NCI-H2196 (cell line): ENCODE results near the gene ST7L.

Source experiments
- DNase-seq: peaks from one replicate; lab custom pipeline; 2025; ENCODE audit not compliant: unreplicated experiment; lab: John Stamatoyannopoulos, UW

The ST7L gene

GRCh38 chr1:112619518-112620376 lies 806 bp upstream of the ST7L start, which contains the start of gene CAPZA1:
Gene CAPZA1 (plus strand): TSS chr1:112619832. CDS start chr1:112619845, 13 bp downstream.
- DNase-seq = peak; percentile 92

- DNase-seq = no peak
Observed at GRCh38 chr1:112618114-112618720, 724 bp downstream of the ST7L start.

- DNase-seq = peak; percentile 35
Observed at GRCh38 chr1:112614460-112615065, 4.4 kb downstream of the ST7L start.

- no peak for DNase-seq
Observed at GRCh38 chr1:112605633-112606327, 13.2 kb downstream of the ST7L start.

GRCh38 chr1:112603541-112603940 lies 15.4 kb downstream of the ST7L start:
- no peak for DNase-seq

GRCh38 chr1:112603012-112603411 lies 15.9 kb downstream of the ST7L start:
- no peak for DNase-seq

GRCh38 chr1:112599477-112599876 lies 19.5 kb downstream of the ST7L start:
- no peak for DNase-seq

- DNase-seq = no peak
Observed at GRCh38 chr1:112594208-112594876, 24.6 kb downstream of the ST7L start.

- no peak for DNase-seq
Observed at GRCh38 chr1:112589766-112590165, 29.2 kb downstream of the ST7L start.

- DNase-seq = no peak
Observed at GRCh38 chr1:112583366-112583765, 35.6 kb downstream of the ST7L start.

GRCh38 chr1:112581586-112582192 lies 37.3 kb downstream of the ST7L start:
- no peak for DNase-seq

GRCh38 chr1:112579801-112580510 lies 39.0 kb downstream of the ST7L start:
- no peak for DNase-seq

- DNase-seq = no peak
Observed at GRCh38 chr1:112576240-112576639, 42.7 kb downstream of the ST7L start.

GRCh38 chr1:112575154-112575804 lies 43.7 kb downstream of the ST7L start:
- no peak for DNase-seq

GRCh38 chr1:112565800-112566199 lies 53.1 kb downstream of the ST7L start:
- no peak for DNase-seq

- DNase-seq = no peak
Observed at GRCh38 chr1:112564081-112564480, 54.9 kb downstream of the ST7L start.

- DNase-seq = no peak
Observed at GRCh38 chr1:112563341-112563740, 55.6 kb downstream of the ST7L start.

GRCh38 chr1:112558634-112559033 lies 60.3 kb downstream of the ST7L start:
- DNase-seq = no peak

GRCh38 chr1:112557385-112557784 lies 61.6 kb downstream of the ST7L start:
- DNase-seq = no peak
